Neural progenitor cell (in vitro differentiated cells): ENCODE measurements around the gene PRR12. TPM values are rescaled to one million over a fixed set of nuclear protein-coding genes. Genes with fewer than 3 reads are reported as not detected.

ENCODE experiments used
- DNase-seq: peaks from one replicate; pipeline ENCODE4 v3.0.0-alpha.2; 2016; ENCODE audit warnings: low spot score
- H2AFZ ChIP-seq: fragments of 200-600 bp; sonication (generic); replicated peaks from 2 replicates; pipeline ENCODE4 v1.6.1; 2016; ENCODE audit warnings: antibody characterized with exemption
- H3F3A ChIP-seq: fragments of 200-600 bp; sonication (generic); 2 replicates; pipeline ENCODE4 v1.6.1; 2016; ENCODE audit warnings: antibody characterized with exemption, low read depth
- H3K27ac ChIP-seq: fragments of 200-600 bp; sonication (generic); 2 replicates; pipeline ENCODE4 v1.5.1; 2016; ENCODE audit warnings: mild to moderate bottlenecking
- H3K27me3 ChIP-seq: fragments of 200-600 bp; sonication (generic); 2 replicates; pipeline ENCODE4 v1.6.1; 2016; ENCODE audit warnings: mild to moderate bottlenecking, moderate library complexity
- H3K36me3 ChIP-seq: fragments of 200-600 bp; sonication (generic); 2 replicates; pipeline ENCODE4 v1.5.1; 2016
- H3K4me1 ChIP-seq: fragments of 200-600 bp; sonication (generic); 2 replicates; pipeline ENCODE4 v1.6.1; 2016; ENCODE audit warnings: mixed run types
- H3K4me2 ChIP-seq: fragments of 200-600 bp; sonication (generic); 2 replicates; pipeline ENCODE4 v1.6.1; 2016
- H3K4me3 ChIP-seq: fragments of 200-600 bp; sonication (generic); 2 replicates; pipeline ENCODE4 v1.5.1; 2016
- H3K79me2 ChIP-seq: fragments of 200-600 bp; sonication (generic); 2 replicates; pipeline ENCODE4 v1.6.1; 2016; ENCODE audit warnings: low read depth
- H3K9ac ChIP-seq: fragments of 200-600 bp; sonication (generic); 2 replicates; pipeline ENCODE4 v1.6.1; 2016
- H3K9me3 ChIP-seq: fragments of 200-600 bp; sonication (generic); 2 replicates; pipeline ENCODE4 v1.5.1; 2016; ENCODE audit warnings: low read depth
- H4K20me1 ChIP-seq: fragments of 200-600 bp; sonication (generic); 2 replicates; pipeline ENCODE4 v1.6.1; 2016; ENCODE audit warnings: low read depth
- H3K27ac Mint-ChIP-seq: 3 replicates; pipeline ENCODE4 v1.8.0; 2021; ENCODE audit warnings: mixed read lengths
- H3K27me3 Mint-ChIP-seq: 2 replicates; pipeline ENCODE4 v1.8.0; 2022; ENCODE audit warnings: low read depth, mild to moderate bottlenecking, inconsistent platforms, moderate library complexity, mixed read lengths; ENCODE audit not compliant: insufficient read depth
- H3K36me3 Mint-ChIP-seq: 3 replicates; pipeline ENCODE4 v1.8.0; 2021; ENCODE audit warnings: mixed read lengths
- H3K4me1 Mint-ChIP-seq: 3 replicates; pipeline ENCODE4 v1.8.0; 2021; ENCODE audit warnings: mixed read lengths
- H3K4me3 Mint-ChIP-seq: 3 replicates; pipeline ENCODE4 v1.8.0; 2021; ENCODE audit warnings: mild to moderate bottlenecking, moderate library complexity, mixed read lengths
- H3K9me3 Mint-ChIP-seq: 3 replicates; pipeline ENCODE4 v1.8.0; 2020; ENCODE audit warnings: mixed read lengths
- CTCF ChIP-seq: fragments of 200-600 bp; sonication (generic); IDR thresholded peaks from 2 replicates; pipeline ENCODE4 v1.5.1; 2017; ENCODE audit warnings: antibody characterized with exemption, mild to moderate bottlenecking
- EZH2 ChIP-seq: fragments of 200-600 bp; sonication (generic); IDR thresholded peaks from 2 replicates; pipeline ENCODE4 v1.6.1; 2017; ENCODE audit warnings: antibody characterized with exemption, mild to moderate bottlenecking, moderate library complexity
- EZH2phosphoT487 ChIP-seq: fragments of 200-600 bp; sonication (generic); IDR thresholded peaks from 2 replicates; pipeline ENCODE4 v1.6.1; 2017; ENCODE audit warnings: antibody characterized with exemption
- total RNA-seq: library from RNA; depleted of rRNA; stranded (reverse); fragments of >200 nt; gene quantifications from 2 replicates; pipeline ENCODE4 v1.2.3, GENCODE V29; 2015; ENCODE audit warnings: low replicate concordance

PRR12 gene
- total RNA-seq, 1 donor from 2014 or later: 3.2 TPM

DNA sequence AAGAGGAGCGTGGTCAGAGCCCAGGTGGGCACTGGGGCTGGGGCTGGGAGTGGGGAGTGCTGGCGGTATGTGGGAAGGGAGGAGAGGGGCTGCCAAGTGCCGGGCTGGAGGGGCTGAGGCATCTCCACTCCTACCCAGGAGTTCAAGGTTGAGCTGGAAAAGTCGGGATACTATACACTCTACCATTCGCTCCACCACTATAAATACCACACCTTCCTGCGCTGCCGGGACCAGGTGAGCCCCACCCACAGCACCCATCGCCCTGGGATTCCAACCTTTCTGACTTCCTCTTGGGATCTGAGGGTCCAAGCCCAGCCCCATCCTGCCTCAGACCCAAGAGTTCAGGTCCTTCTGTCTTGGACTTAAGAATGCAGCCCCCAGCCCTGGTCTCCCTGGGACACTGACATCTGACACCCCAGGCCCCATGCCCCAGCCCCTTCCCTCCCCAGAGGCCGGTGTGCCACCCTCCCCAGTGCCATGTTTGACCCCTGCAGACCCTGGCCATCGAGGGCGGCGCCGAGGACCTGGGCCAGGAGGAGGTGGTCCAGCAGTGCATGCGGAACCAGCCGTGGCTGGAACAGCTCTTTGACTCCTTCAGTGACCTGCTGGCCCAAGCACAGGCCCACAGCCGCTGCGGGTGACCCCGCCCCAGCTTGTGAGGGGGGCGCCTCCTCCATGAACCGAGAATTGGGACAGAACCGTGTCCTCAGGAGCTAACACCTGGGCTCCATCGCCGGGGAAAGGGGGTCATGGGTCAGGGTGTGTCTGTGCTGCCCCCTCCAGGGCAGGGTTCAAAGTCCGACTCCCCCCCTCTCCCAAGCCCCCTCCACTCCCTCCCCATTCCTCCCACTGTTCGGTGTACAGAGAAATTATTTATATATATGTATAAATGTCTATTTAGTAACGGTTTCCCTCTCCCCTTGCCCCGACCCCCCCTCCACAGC, 34.3 kb downstream of the PRR12 start:
- H3K9ac ChIP-seq: no peak overlapping the region
- H3K27ac ChIP-seq: no peak overlapping the region
- H3K4me1 ChIP-seq: no peaks in the 10 kb centered on the region
- H3K27me3 Mint-ChIP-seq: peaks cover 2% of the 10 kb centered on the region
- H3K36me3 ChIP-seq: peaks cover 2% of the 10 kb centered on the region
- H3K27me3 ChIP-seq: no peaks in the 10 kb centered on the region
- no peaks in the 10 kb centered on the region for H3K79me2 ChIP-seq
- peaks cover 16% of the 10 kb centered on the region for H4K20me1 ChIP-seq
- TF ChIP-seq EZH2 (no peak), EZH2phosphoT487 (no peak), CTCF (no peak)
- H3K4me3 ChIP-seq: no peak overlapping the region
- no peak for DNase-seq
- no peak overlapping the region for H3K4me3 Mint-ChIP-seq
- H3K9me3 Mint-ChIP-seq: no peaks in the 10 kb centered on the region
- peaks cover 2% of the 10 kb centered on the region for H3K4me1 Mint-ChIP-seq
- H3K27ac Mint-ChIP-seq: no peak overlapping the region
- H2AFZ ChIP-seq: no peak overlapping the region
- H3K4me2 ChIP-seq: no peak overlapping the region
- peaks cover 32% of the 10 kb centered on the region for H3F3A ChIP-seq
- H3K9me3 ChIP-seq: no peaks in the 10 kb centered on the region
- H3K36me3 Mint-ChIP-seq: peaks cover 22% of the 10 kb centered on the region

GRCh38 chr19:49626226-49626625, 35.2 kb downstream of the PRR12 start:
- no peak overlapping the region for H3K4me3 Mint-ChIP-seq
- H3K9me3 Mint-ChIP-seq: no peaks in the 10 kb centered on the region
- Histone ChIP-seq H3K4me3 (no peak overlapping the region), H3K79me2 (no peaks in the 10 kb centered on the region), H3K9ac (no peak overlapping the region), H3K4me2 (no peak overlapping the region), H3K9me3 (no peaks in the 10 kb centered on the region), H3K4me1 (no peaks in the 10 kb centered on the region), H2AFZ (no peak overlapping the region), H3K27me3 (no peaks in the 10 kb centered on the region), H4K20me1 (peaks cover 14% of the 10 kb centered on the region), H3K36me3 (no peaks in the 10 kb centered on the region), H3F3A (peaks cover 37% of the 10 kb centered on the region), H3K27ac (no peak overlapping the region)
- TF ChIP-seq EZH2phosphoT487: no peak
- TF ChIP-seq CTCF: no peak
- no peak for TF ChIP-seq EZH2
- no peak overlapping the region for H3K27ac Mint-ChIP-seq
- no peak for DNase-seq
- H3K4me1 Mint-ChIP-seq: peaks cover 9% of the 10 kb centered on the region
- H3K36me3 Mint-ChIP-seq: peaks cover 22% of the 10 kb centered on the region
- peaks cover 2% of the 10 kb centered on the region for H3K27me3 Mint-ChIP-seq

GRCh38 chr19:49629659-49630058, 38.7 kb downstream of the PRR12 start:
- Histone ChIP-seq H3K79me2 (no peaks in the 10 kb centered on the region), H3K9me3 (no peaks in the 10 kb centered on the region), H3K36me3 (no peaks in the 10 kb centered on the region), H3K9ac (no peak overlapping the region), H3K4me1 (no peaks in the 10 kb centered on the region), H3K4me2 (no peak overlapping the region), H2AFZ (no peak overlapping the region), H3K4me3 (no peak overlapping the region), H3K27me3 (no peaks in the 10 kb centered on the region), H4K20me1 (peaks cover 1% of the 10 kb centered on the region), H3F3A (peaks cover 34% of the 10 kb centered on the region), H3K27ac (no peak overlapping the region)
- no peak for DNase-seq
- H3K36me3 Mint-ChIP-seq: peaks cover 11% of the 10 kb centered on the region
- peak overlapping the region; percentile 49 for H3K4me3 Mint-ChIP-seq
- TF ChIP-seq EZH2 (no peak), CTCF (no peak), EZH2phosphoT487 (no peak)
- peaks cover 7% of the 10 kb centered on the region for H3K4me1 Mint-ChIP-seq
- H3K27me3 Mint-ChIP-seq: peaks cover 4% of the 10 kb centered on the region
- H3K9me3 Mint-ChIP-seq: no peaks in the 10 kb centered on the region
- no peak overlapping the region for H3K27ac Mint-ChIP-seq
